GM18526 (cell line): ENCODE data around the gene ITPK1.

Experiments
- POLR2A ChIP-seq: IDR thresholded peaks from 3 replicates; pipeline ENCODE4 v1.6.1; 2011; ENCODE audit not compliant: insufficient read length; ENCODE audit errors: extremely low read depth

ITPK1 gene

GRCh38 chr14:92907316-92907911 is 208.3 kb downstream of the ITPK1 start:
- no peak for TF ChIP-seq POLR2A

- no peak for TF ChIP-seq POLR2A
Measured at GRCh38 chr14:92906823-92907222, 208.9 kb downstream of the ITPK1 start.

GRCh38 chr14:92906420-92906819 is 209.3 kb downstream of the ITPK1 start:
- no peak for TF ChIP-seq POLR2A

- no peak for TF ChIP-seq POLR2A
Measured at GRCh38 chr14:92905667-92906066, 210.1 kb downstream of the ITPK1 start.

- TF ChIP-seq POLR2A = no peak
Measured at GRCh38 chr14:92903359-92903758, 212.4 kb downstream of the ITPK1 start.

GRCh38 chr14:92902726-92903125 is 213.0 kb downstream of the ITPK1 start:
- no peak for TF ChIP-seq POLR2A

GRCh38 chr14:92902191-92902590 is 213.5 kb downstream of the ITPK1 start:
- no peak for TF ChIP-seq POLR2A

- no peak for TF ChIP-seq POLR2A
Measured at GRCh38 chr14:92900660-92901059, 215.1 kb downstream of the ITPK1 start.

- no peak for TF ChIP-seq POLR2A
Measured at GRCh38 chr14:92898566-92899131, 217.1 kb downstream of the ITPK1 start.

- TF ChIP-seq POLR2A = no peak
Measured at GRCh38 chr14:92897922-92898565, 217.7 kb downstream of the ITPK1 start.

GRCh38 chr14:92895352-92895878 is 220.3 kb downstream of the ITPK1 start:
- TF ChIP-seq POLR2A = no peak

GRCh38 chr14:92892589-92892988 is 223.1 kb downstream of the ITPK1 start:
- no peak for TF ChIP-seq POLR2A

- no peak for TF ChIP-seq POLR2A
Measured at GRCh38 chr14:92890830-92891588, 224.7 kb downstream of the ITPK1 start.

- TF ChIP-seq POLR2A = no peak
Measured at GRCh38 chr14:92888896-92889295, 226.8 kb downstream of the ITPK1 start.

GRCh38 chr14:92887157-92887556 is 228.6 kb downstream of the ITPK1 start:
- TF ChIP-seq POLR2A = no peak
